Hepatocyte (in vitro differentiated cells): ENCODE data around the gene GORAB. TPM values are rescaled to one million over a fixed set of nuclear protein-coding genes. Genes with fewer than 3 reads are reported as not detected.

ENCODE experiments used
- DNase-seq: peaks from one replicate; pipeline ENCODE4 v3.0.0-alpha.2; 2016; ENCODE audit warnings: low spot score
- H2AFZ ChIP-seq: fragments of 200-600 bp; sonication (generic); 2 replicates; pipeline ENCODE4 v1.6.0; 2016; ENCODE audit warnings: antibody characterized with exemption, mild to moderate bottlenecking
- H3K27ac ChIP-seq: fragments of 200-600 bp; sonication (generic); 2 replicates; pipeline ENCODE4 v1.5.1; 2016; ENCODE audit warnings: mild to moderate bottlenecking
- H3K27me3 ChIP-seq: fragments of 200-600 bp; sonication (generic); 2 replicates; pipeline ENCODE4 v1.6.1; 2016
- H3K36me3 ChIP-seq: fragments of 200-600 bp; sonication (generic); replicated peaks from 2 replicates; pipeline ENCODE4 v1.5.1; 2016; ENCODE audit warnings: low read depth; ENCODE audit not compliant: insufficient read depth
- H3K4me1 ChIP-seq: fragments of 200-600 bp; sonication (generic); 2 replicates; pipeline ENCODE4 v1.5.1; 2016; ENCODE audit warnings: mild to moderate bottlenecking, moderate library complexity; ENCODE audit not compliant: insufficient read depth
- H3K4me2 ChIP-seq: fragments of 200-600 bp; sonication (generic); 2 replicates; pipeline ENCODE4 v1.6.0; 2016
- H3K4me3 ChIP-seq: fragments of 200-600 bp; sonication (generic); 2 replicates; pipeline ENCODE4 v1.5.1; 2016; ENCODE audit warnings: mild to moderate bottlenecking
- H3K79me2 ChIP-seq: fragments of 200-600 bp; sonication (generic); 2 replicates; pipeline ENCODE4 v1.6.0; 2017; ENCODE audit warnings: mild to moderate bottlenecking
- H3K9me2 ChIP-seq: fragments of 200-600 bp; sonication (generic); replicated peaks from 2 replicates; pipeline ENCODE4 v1.6.0; 2017; ENCODE audit warnings: mild to moderate bottlenecking; ENCODE audit not compliant: insufficient read depth
- H3K9me3 ChIP-seq: fragments of 200-600 bp; sonication (generic); 2 replicates; pipeline ENCODE4 v1.5.1; 2016; ENCODE audit warnings: low read depth, mild to moderate bottlenecking
- H4K20me1 ChIP-seq: fragments of 200-600 bp; sonication (generic); 2 replicates; pipeline ENCODE4 v1.6.0; 2016; ENCODE audit warnings: mild to moderate bottlenecking; ENCODE audit not compliant: insufficient read depth, poor library complexity, severe bottlenecking
- EZH2 ChIP-seq: fragments of 200-600 bp; sonication (generic); IDR thresholded peaks from 2 replicates; pipeline ENCODE4 v1.6.1; 2016; ENCODE audit warnings: antibody characterized with exemption, mild to moderate bottlenecking, borderline replicate concordance
- EZH2phosphoT487 ChIP-seq: fragments of 200-600 bp; sonication (generic); IDR thresholded peaks from one replicate; pipeline ENCODE4 v1.6.1; 2018; ENCODE audit warnings: antibody characterized with exemption, mild to moderate bottlenecking, low read depth, moderate library complexity; ENCODE audit not compliant: unreplicated experiment, severe bottlenecking
- WGBS: methylation state at CpG from one replicate; pipeline ENCODE4 v1.1.6; 2016; ENCODE audit warnings: low lambda C conversion rate; ENCODE audit errors: missing lambda C conversion rate; 5-methylcytosine and 5-hydroxymethylcytosine counted together
- polyA plus RNA-seq: library from polyadenylated mRNA; unstranded; fragments of >200 nt; fragmentation: Nextera tagmentation; extraction: Ambion mirVana; gene quantifications from 2 replicates; pipeline ENCODE4 v1.2.1, GENCODE V29; 2016
- total RNA-seq: library from RNA; depleted of rRNA; stranded (reverse); fragments of >200 nt; gene quantifications from 2 replicates; pipeline ENCODE4 v1.2.3, GENCODE V29; 2014
- TF ChIP-seq, protein P1 (sequence below): fragments of 200-600 bp; sonication (generic); IDR thresholded peaks from 2 replicates; pipeline ENCODE4 v1.5.1; 2016; ENCODE audit warnings: antibody characterized with exemption, mild to moderate bottlenecking; ENCODE audit not compliant: poor library complexity

Gene GORAB
- total and polyA plus RNA-seq, 2 experiments from 2014 or later: 10.9 to 13.7 TPM

- Histone ChIP-seq H3K4me1 (no peaks in the 10 kb centered on the region), H3K9me2 (no peaks in the 10 kb centered on the region), H3K27ac (no peak overlapping the region), H3K4me2 (no peak overlapping the region), H3K9me3 (no peaks in the 10 kb centered on the region), H3K79me2 (no peaks in the 10 kb centered on the region), H3K4me3 (no peak overlapping the region), H3K36me3 (no peaks in the 10 kb centered on the region), H4K20me1 (no peaks in the 10 kb centered on the region), H3K27me3 (no peaks in the 10 kb centered on the region), H2AFZ (no peak overlapping the region)
- TF ChIP-seq EZH2phosphoT487 (no peak), EZH2 (no peak)
- TF ChIP-seq, protein P1, sequence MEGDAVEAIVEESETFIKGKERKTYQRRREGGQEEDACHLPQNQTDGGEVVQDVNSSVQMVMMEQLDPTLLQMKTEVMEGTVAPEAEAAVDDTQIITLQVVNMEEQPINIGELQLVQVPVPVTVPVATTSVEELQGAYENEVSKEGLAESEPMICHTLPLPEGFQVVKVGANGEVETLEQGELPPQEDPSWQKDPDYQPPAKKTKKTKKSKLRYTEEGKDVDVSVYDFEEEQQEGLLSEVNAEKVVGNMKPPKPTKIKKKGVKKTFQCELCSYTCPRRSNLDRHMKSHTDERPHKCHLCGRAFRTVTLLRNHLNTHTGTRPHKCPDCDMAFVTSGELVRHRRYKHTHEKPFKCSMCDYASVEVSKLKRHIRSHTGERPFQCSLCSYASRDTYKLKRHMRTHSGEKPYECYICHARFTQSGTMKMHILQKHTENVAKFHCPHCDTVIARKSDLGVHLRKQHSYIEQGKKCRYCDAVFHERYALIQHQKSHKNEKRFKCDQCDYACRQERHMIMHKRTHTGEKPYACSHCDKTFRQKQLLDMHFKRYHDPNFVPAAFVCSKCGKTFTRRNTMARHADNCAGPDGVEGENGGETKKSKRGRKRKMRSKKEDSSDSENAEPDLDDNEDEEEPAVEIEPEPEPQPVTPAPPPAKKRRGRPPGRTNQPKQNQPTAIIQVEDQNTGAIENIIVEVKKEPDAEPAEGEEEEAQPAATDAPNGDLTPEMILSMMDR: no peak
- DNase-seq: no peak
- WGBS: 90% methylated on average over 5 of the region's 5 CpGs
Observed at GRCh38 chr1:170596701-170597100, 64.7 kb downstream of the GORAB start.

DNA sequence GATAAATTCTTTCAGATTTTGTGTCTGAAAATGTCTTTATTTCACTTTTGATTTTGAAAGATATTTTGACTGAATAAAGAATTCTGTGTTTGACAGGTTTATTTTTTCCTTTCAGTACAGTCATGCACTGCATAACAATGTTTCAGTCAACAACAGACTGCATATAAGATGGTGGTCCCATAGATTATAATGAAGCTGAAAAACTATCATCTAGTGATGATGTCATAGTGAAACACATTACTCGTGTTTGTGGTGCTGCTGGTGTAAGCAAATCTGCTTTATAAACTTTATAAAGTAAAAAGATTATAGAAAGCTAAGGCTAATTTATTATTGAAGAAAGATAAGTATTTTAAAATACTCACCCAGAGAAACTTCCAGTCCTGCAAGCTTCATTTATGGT lies 66.7 kb downstream of the GORAB start:
- WGBS: 83% methylated on average over 1 of the region's 1 CpG
- Histone ChIP-seq H3K79me2 (no peaks in the 10 kb centered on the region), H3K36me3 (no peaks in the 10 kb centered on the region), H3K4me2 (no peak overlapping the region), H3K9me2 (no peaks in the 10 kb centered on the region), H3K27ac (no peak overlapping the region), H2AFZ (no peak overlapping the region), H4K20me1 (no peaks in the 10 kb centered on the region), H3K4me3 (no peak overlapping the region), H3K9me3 (no peaks in the 10 kb centered on the region), H3K4me1 (no peaks in the 10 kb centered on the region), H3K27me3 (no peaks in the 10 kb centered on the region)
- no peak for DNase-seq
- TF ChIP-seq EZH2phosphoT487 (no peak), EZH2 (no peak)
- TF ChIP-seq, protein P1: no peak

DNA sequence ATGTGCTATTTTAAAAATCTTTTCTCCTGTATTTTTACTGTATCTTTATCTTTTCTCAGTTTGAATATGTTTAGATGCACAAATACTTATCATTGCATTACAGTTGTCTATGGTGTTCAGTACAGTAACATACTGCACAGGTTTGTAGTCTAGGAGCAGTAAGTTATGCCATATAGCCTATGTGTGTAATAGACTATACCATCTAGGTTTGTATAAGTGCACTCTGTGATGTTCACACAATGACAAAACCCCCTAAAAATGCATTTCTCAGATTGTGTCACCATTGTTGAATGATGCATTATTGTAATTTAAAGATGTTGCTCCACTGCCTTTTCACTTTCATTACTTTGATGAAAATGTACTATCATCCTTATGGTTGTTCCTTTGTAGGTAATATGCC lies 67.1 kb downstream of the GORAB start:
- H3K27ac ChIP-seq: no peak overlapping the region
- no peak for DNase-seq

More for the DNA sequence above, 67.1 kb downstream of the GORAB start:
- H3K36me3 ChIP-seq: no peaks in the 10 kb centered on the region
- H4K20me1 ChIP-seq: no peaks in the 10 kb centered on the region
- H3K27me3 ChIP-seq: no peaks in the 10 kb centered on the region
- no peaks in the 10 kb centered on the region for H3K9me2 ChIP-seq
- H2AFZ ChIP-seq: no peak overlapping the region
- no peak overlapping the region for H3K4me3 ChIP-seq
- H3K79me2 ChIP-seq: no peaks in the 10 kb centered on the region
- TF ChIP-seq, protein P1: no peak
- TF ChIP-seq EZH2 (no peak), EZH2phosphoT487 (no peak)
- no peaks in the 10 kb centered on the region for H3K9me3 ChIP-seq
- no peaks in the 10 kb centered on the region for H3K4me1 ChIP-seq
- no peak overlapping the region for H3K4me2 ChIP-seq
